K562 (cell line): ENCODE results near the gene KRT38. TPM values are rescaled to one million over a fixed set of nuclear protein-coding genes. Genes with fewer than 3 reads are reported as not detected.

Experiments
- ATAC-seq: fragments of 200-7000 bp; cut with Tn5 transposase; 3 replicates; pipeline ENCODE4 v1.9.1; 2020; ENCODE audit warnings: moderate library complexity
- BruUV-seq: library from RNA; stranded (reverse); fragments of 400-500 nt; replicated peaks from 2 replicates; lab custom pipeline; 2021; lab: Mats Ljungman, UMichigan
- CTCF ChIA-PET: fragments of 300-600 bp; formaldehyde crosslinking; extraction: SDS; loops from one replicate; lab custom pipeline; 2021; ENCODE audit warnings: low intra/inter-chr PET ratio; lab: Yijun Ruan, JAX
- POLR2A ChIA-PET: fragments of 300-600, 350-650 bp; sonication (Branson Sonifier 250); formaldehyde crosslinking; extraction: SDS; loops from one replicate; lab custom pipeline; 2021; ENCODE audit warnings: antibody characterized with exemption, inconsistent platforms; lab: Yijun Ruan, JAX
- DNase-seq, 4 experiments: peaks; one replicate each; pipeline versions ENCODE4 v3.0.0 to v3.0.0-alpha.2; 2011 to 2018; ENCODE audit warnings: low spot score in 3 of 4, mixed read lengths in 3 of 4; ENCODE audit errors: extremely low read depth in 1 of 4
- FAIRE-seq: peaks from 2 replicates; lab custom pipeline; 2011; peaks lifted over from hg19 to GRCh38; lab: Jason Lieb, UNC
- H2AFZ ChIP-seq: 2 replicates; pipeline ENCODE4 v1.6.0; 2011; ENCODE audit warnings: low read depth, low read length, control low read depth, inconsistent platforms
- H3K27ac ChIP-seq: fragments of 200-600 bp; 3 replicates; pipeline ENCODE4 v1.8.0; 2011; ENCODE audit warnings: low read depth, mild to moderate bottlenecking, control low read depth, inconsistent platforms, low read length, moderate library complexity, mixed read lengths; ENCODE audit errors: extremely low read depth
- H3K27me3 ChIP-seq, 2 experiments: fragments of 300-600 bp in 1 of 2; 2 replicates in 1 of 2; 3 replicates in 1 of 2; pipeline versions ENCODE4 v1.6.0 to v1.8.0; 2011; ENCODE audit warnings: inconsistent platforms in 2 of 2, low read length in 2 of 2, mild to moderate bottlenecking in 1 of 2, mixed read lengths in 1 of 2, moderate library complexity in 1 of 2; ENCODE audit not compliant: control insufficient read depth in 2 of 2, insufficient read depth in 2 of 2
- H3K36me3 ChIP-seq: fragments of 300-600 bp; 3 replicates; pipeline ENCODE4 v1.8.0; 2011; ENCODE audit warnings: mild to moderate bottlenecking, low read length, inconsistent platforms; ENCODE audit not compliant: control insufficient read depth, insufficient read depth
- H3K4me1 ChIP-seq, 2 experiments: fragments of 200-600 bp in 1 of 2; replicated peaks in 1 of 2; 2 replicates in 1 of 2; 3 replicates in 1 of 2; pipeline versions ENCODE4 v1.5.1 to v1.8.0; 2011; ENCODE audit warnings: inconsistent platforms in 2 of 2, low read length in 2 of 2, mild to moderate bottlenecking in 1 of 2, mixed read lengths in 1 of 2, moderate library complexity in 1 of 2; ENCODE audit not compliant: control insufficient read depth in 2 of 2, insufficient read depth in 2 of 2
- H3K4me2 ChIP-seq: 2 replicates; pipeline ENCODE4 v1.6.1; 2011; ENCODE audit warnings: low read length, control low read depth, inconsistent platforms, mixed read lengths; ENCODE audit not compliant: insufficient read depth
- H3K4me3 ChIP-seq: fragments of 200-600 bp; sonication (generic), shearing (Covaris generic); 2 replicates; pipeline ENCODE4 v1.5.1; 2016; ENCODE audit warnings: control low read depth, inconsistent platforms
- H3K79me2 ChIP-seq: fragments of 200-600 bp; 3 replicates; pipeline ENCODE4 v1.8.0; 2011; ENCODE audit warnings: low read length, inconsistent platforms; ENCODE audit not compliant: control insufficient read depth, insufficient read depth
- H3K9ac ChIP-seq, 2 experiments: 2 replicates each; pipeline versions ENCODE4 v1.6.0 to v1.6.1; 2011; ENCODE audit warnings: low read depth in 2 of 2, low read length in 2 of 2, control low read depth in 1 of 2, inconsistent platforms in 1 of 2, mild to moderate bottlenecking in 1 of 2, mixed read lengths in 1 of 2; ENCODE audit not compliant: insufficient read depth in 1 of 2
- H3K9me1 ChIP-seq: one replicate; pipeline ENCODE4 v1.6.0; 2011; ENCODE audit warnings: inconsistent platforms, mild to moderate bottlenecking, low read length, moderate library complexity; ENCODE audit not compliant: control insufficient read depth, insufficient read depth
- H3K9me3 ChIP-seq: replicated peaks from 2 replicates; pipeline ENCODE4 v1.5.1; 2011; ENCODE audit warnings: low read depth, low read length, inconsistent platforms; ENCODE audit not compliant: control insufficient read depth, insufficient read depth
- H4K20me1 ChIP-seq: replicated peaks from 2 replicates; pipeline ENCODE4 v1.6.1; 2011; ENCODE audit warnings: low read length, inconsistent platforms, mixed read lengths; ENCODE audit not compliant: control insufficient read depth, insufficient read depth
- PATZ1 ChIP-seq: fragments of 250-450 bp; sonication (Bioruptor Pico); IDR thresholded peaks from 2 replicates; pipeline ENCODE4 v1.5.0; 2020; ENCODE audit warnings: mild to moderate bottlenecking, borderline replicate concordance
- RB1 ChIP-seq: fragments of 450-650 bp; IDR thresholded peaks from 2 replicates; pipeline ENCODE4 v1.6.1; 2017; ENCODE audit warnings: low read depth, mild to moderate bottlenecking
- ZBTB11 ChIP-seq, 3 experiments: fragments of 200-800 bp in 1 of 3; fragments of 250-450 bp in 1 of 3; fragments of 450-650 bp in 1 of 3; sonication (Bioruptor Pico) in 1 of 3; sonication (Bioruptor generic) in 1 of 3; formaldehyde crosslinking in 1 of 3; IDR thresholded peaks; 2 replicates each; pipeline versions ENCODE4 v1.6.1 to v1.8.0; 2016 to 2022; ENCODE audit warnings: mild to moderate bottlenecking in 2 of 3, missing genetic modification characterization in 2 of 3, missing compliant biosample characterization in 1 of 3, moderate library complexity in 1 of 3
- WGBS: fragments of 100-300 bp; shearing (Covaris generic); methylation state at CpG from one replicate; pipeline ENCODE4 v1.1.6; 2016; ENCODE audit warnings: low coverage, mixed read lengths; ENCODE audit not compliant: insufficient coverage; ENCODE audit errors: missing lambda C conversion rate; 5-methylcytosine and 5-hydroxymethylcytosine counted together
- in situ Hi-C: fragments of 300-500 bp; cut with MboI; formaldehyde crosslinking; loops from 4 replicates; pipeline ENCODE4 v1.15.0; 2018; ENCODE audit warnings: inconsistent platforms, mixed read lengths
- intact Hi-C: fragments of 100-400 bp; cut with micrococcal nuclease; formaldehyde crosslinking; loops from 2 replicates; pipeline ENCODE4 v1.14.2; 2022
- polyA plus RNA-seq, 8 experiments: library from polyadenylated mRNA; depleted of rRNA in 4 of 8; stranded (reverse) in 5 of 8; unstranded in 3 of 8; fragments of >200 nt; fragmentation: Nextera tagmentation in 2 of 8; fragmentation: Illumina TruSeq in 1 of 8; extraction: Ambion mirVana in 2 of 8; extraction: Trizol in 1 of 8; gene quantifications; 2 replicates each; pipeline versions ENCODE4 v1.2.1 to v1.2.3, GENCODE V29; 2011 to 2014; ENCODE audit warnings: inconsistent platforms in 1 of 8, missing spikeins in 1 of 8
- total RNA-seq, 7 experiments: library from RNA; depleted of rRNA in 6 of 7; stranded (reverse); fragments of >200 nt in 6 of 7; fragmentation: Illumina TruSeq in 2 of 7; extraction: Trizol in 2 of 7; gene quantifications; 2 replicates each; pipeline versions ENCODE4 v1.2.1 to v1.2.3, GENCODE V29; 2011 to 2021; ENCODE audit warnings: low replicate concordance in 1 of 7

Gene KRT38
- total and polyA plus RNA-seq, 9 of the 15 experiments (the other 6 are each of a cell fraction or from before 2014, with no cell fraction given) = not detected

GRCh38 chr17:41393826-41394225 is 47.0 kb downstream of the KRT38 start:
- Histone ChIP-seq H3K27ac (no peak overlapping the region), H3K9me1 (no peaks in the 10 kb centered on the region), H3K4me1 (no peaks in the 10 kb centered on the region), H4K20me1 (no peaks in the 10 kb centered on the region), H2AFZ (no peak overlapping the region), H3K4me3 (no peak overlapping the region), H3K9ac (no peak overlapping the region), H3K27me3 (peaks cover 4 to 32% of the 10 kb centered on the region in 2 experiments), H3K79me2 (no peaks in the 10 kb centered on the region), H3K9me3 (no peaks in the 10 kb centered on the region), H3K4me2 (no peak overlapping the region), H3K36me3 (no peaks in the 10 kb centered on the region)
- POLR2A ChIA-PET = interaction anchor here (0.7 kb wide), 1 partner anchor 294 kb away, joined by 3 read pairs; no protein-coding TSS in a partner anchor
- in situ Hi-C loops = no loop called here
- no TSS peak for BruUV-seq
- no peak for ATAC-seq
- CTCF ChIA-PET = no interaction called here
- no peak for TF ChIP-seq RB1
- TF ChIP-seq PATZ1 (CRISPR knock-in tag) = no peak
- TF ChIP-seq ZBTB11 (CRISPR knock-in tag; IDR thresholded peaks at IDR 0.05) = no peak
- intact Hi-C loops = no loop called here
- no peak for FAIRE-seq
- WGBS = 1% methylated on average over 10 of the region's 10 CpGs
- no peak for DNase-seq
